ENCODE measurements around the gene LAIR1.
"Not testable (repeated sequence)": the region's sequence is repeated elsewhere in the genome, so short reads cannot be mapped to it uniquely, and the experiment has no call there.

Gene LAIR1

GRCh38 chr19:54339646-54340358, 24.9 kb downstream of the LAIR1 start:
- no peak for DNase-seq

- no peak for DNase-seq
Observed at GRCh38 chr19:54338521-54338920, 26.2 kb downstream of the LAIR1 start.

- DNase-seq, result no peak
Observed at GRCh38 chr19:54337858-54338230, 26.9 kb downstream of the LAIR1 start.

GRCh38 chr19:54336893-54337857, 27.6 kb downstream of the LAIR1 start:
- DNase-seq, result no peak

GRCh38 chr19:54335979-54336892, 28.5 kb downstream of the LAIR1 start:
- DNase-seq, result no peak

- DNase-seq, result no peak
Observed at GRCh38 chr19:54335164-54335563, 29.6 kb downstream of the LAIR1 start.

- DNase-seq, result no peak
Observed at GRCh38 chr19:54333586-54334298, 31.0 kb downstream of the LAIR1 start.

GRCh38 chr19:54332149-54332548, 32.6 kb downstream of the LAIR1 start:
- DNase-seq, result no peak

- no peak for DNase-seq
Observed at GRCh38 chr19:54331626-54332025, 33.1 kb downstream of the LAIR1 start.

- DNase-seq, result no peak
Observed at GRCh38 chr19:54329476-54330165, 35.1 kb downstream of the LAIR1 start.

- not testable (repeated sequence) for DNase-seq
Observed at GRCh38 chr19:54328781-54329180, 36.0 kb downstream of the LAIR1 start.

- DNase-seq, result no peak
Observed at GRCh38 chr19:54325631-54326030, 39.1 kb downstream of the LAIR1 start.

GRCh38 chr19:54325194-54325621, 39.5 kb downstream of the LAIR1 start:
- DNase-seq, result peak; percentile 14 to 26

GRCh38 chr19:54324071-54324470, 40.7 kb downstream of the LAIR1 start:
- DNase-seq, result no peak

- DNase-seq, result not testable (repeated sequence)
Observed at GRCh38 chr19:54322934-54323333, 41.8 kb downstream of the LAIR1 start.

GRCh38 chr19:54322295-54322694, 42.4 kb downstream of the LAIR1 start:
- DNase-seq, result not testable (repeated sequence)

- no peak for DNase-seq
Observed at GRCh38 chr19:54319892-54320670, 44.6 kb downstream of the LAIR1 start.

GRCh38 chr19:54319049-54319448, 45.7 kb downstream of the LAIR1 start:
- DNase-seq, result no peak

GRCh38 chr19:54317965-54318240, 46.8 kb downstream of the LAIR1 start:
- no peak for DNase-seq

- DNase-seq, result no peak
Observed at GRCh38 chr19:54317108-54317964, 47.4 kb downstream of the LAIR1 start.

All from stimulated activated CD4-positive, alpha-beta T cell treated with anti-CD3 and anti-CD28 coated beads, Interleukin-4, amount 100 ng/mL, for 4 hours (primary cell).